NB4 (cell line): ENCODE data around the gene SENP7.

Experiments
- DNase-seq: peaks from one replicate; pipeline ENCODE4 v3.0.0; 2010; ENCODE audit warnings: low read depth
- H3K4me3 ChIP-seq: one replicate; pipeline ENCODE4 v1.5.1; 2011; ENCODE audit warnings: mild to moderate bottlenecking, low read depth, low read length, moderate library complexity
- MYC ChIP-seq: IDR thresholded peaks from 2 replicates; pipeline ENCODE4 v1.6.1; 2011; ENCODE audit warnings: low read depth, low read length
- POLR2A ChIP-seq: IDR thresholded peaks from 2 replicates; pipeline ENCODE4 v1.6.1; 2011; ENCODE audit warnings: mild to moderate bottlenecking; ENCODE audit not compliant: insufficient read length; ENCODE audit errors: extremely low read depth
- TF ChIP-seq, protein P1 (sequence below): IDR thresholded peaks from one replicate; pipeline ENCODE4 v1.5.1; 2012; ENCODE audit warnings: low read depth, low read length
- TF ChIP-seq, protein P2 (sequence below): IDR thresholded peaks from 2 replicates; pipeline ENCODE4 v1.6.1; 2011; ENCODE audit warnings: low read depth, low read length

Gene SENP7

DNA sequence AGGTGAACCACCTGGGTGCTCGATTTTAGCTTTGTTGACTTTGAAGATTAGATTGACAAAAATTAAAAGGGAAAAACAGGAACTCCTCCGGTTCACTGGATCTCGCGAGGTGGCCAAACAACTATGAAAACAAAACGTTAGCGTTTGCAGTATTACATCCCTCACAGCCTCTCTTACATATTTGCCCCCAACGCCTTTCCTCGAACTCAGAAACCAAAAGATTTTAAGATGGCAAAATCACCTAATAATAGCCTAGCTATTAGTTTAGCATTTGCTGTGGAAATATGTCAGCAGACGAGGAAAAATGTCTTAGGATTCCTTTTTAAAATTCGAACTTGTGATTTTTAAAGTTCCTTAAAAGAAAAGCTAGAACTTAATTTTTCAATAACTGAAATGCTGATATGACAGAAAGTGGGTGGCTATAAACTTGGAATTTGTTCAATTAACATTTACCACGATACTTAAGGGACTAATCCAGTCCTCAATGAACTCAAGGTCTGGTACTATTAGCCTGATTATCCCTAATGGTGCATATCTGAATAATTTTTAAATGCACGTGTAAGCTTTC, 491 bp upstream of the SENP7 start:
- peak; percentile 1 for DNase-seq
- peak overlapping the region; percentile 83 for H3K4me3 ChIP-seq
- TF ChIP-seq POLR2A, result no peak
- TF ChIP-seq, protein P1, sequence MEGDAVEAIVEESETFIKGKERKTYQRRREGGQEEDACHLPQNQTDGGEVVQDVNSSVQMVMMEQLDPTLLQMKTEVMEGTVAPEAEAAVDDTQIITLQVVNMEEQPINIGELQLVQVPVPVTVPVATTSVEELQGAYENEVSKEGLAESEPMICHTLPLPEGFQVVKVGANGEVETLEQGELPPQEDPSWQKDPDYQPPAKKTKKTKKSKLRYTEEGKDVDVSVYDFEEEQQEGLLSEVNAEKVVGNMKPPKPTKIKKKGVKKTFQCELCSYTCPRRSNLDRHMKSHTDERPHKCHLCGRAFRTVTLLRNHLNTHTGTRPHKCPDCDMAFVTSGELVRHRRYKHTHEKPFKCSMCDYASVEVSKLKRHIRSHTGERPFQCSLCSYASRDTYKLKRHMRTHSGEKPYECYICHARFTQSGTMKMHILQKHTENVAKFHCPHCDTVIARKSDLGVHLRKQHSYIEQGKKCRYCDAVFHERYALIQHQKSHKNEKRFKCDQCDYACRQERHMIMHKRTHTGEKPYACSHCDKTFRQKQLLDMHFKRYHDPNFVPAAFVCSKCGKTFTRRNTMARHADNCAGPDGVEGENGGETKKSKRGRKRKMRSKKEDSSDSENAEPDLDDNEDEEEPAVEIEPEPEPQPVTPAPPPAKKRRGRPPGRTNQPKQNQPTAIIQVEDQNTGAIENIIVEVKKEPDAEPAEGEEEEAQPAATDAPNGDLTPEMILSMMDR, result no peak
- TF ChIP-seq, protein P2, sequence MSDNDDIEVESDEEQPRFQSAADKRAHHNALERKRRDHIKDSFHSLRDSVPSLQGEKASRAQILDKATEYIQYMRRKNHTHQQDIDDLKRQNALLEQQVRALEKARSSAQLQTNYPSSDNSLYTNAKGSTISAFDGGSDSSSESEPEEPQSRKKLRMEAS, result no peak
- TF ChIP-seq MYC, result no peak

DNA sequence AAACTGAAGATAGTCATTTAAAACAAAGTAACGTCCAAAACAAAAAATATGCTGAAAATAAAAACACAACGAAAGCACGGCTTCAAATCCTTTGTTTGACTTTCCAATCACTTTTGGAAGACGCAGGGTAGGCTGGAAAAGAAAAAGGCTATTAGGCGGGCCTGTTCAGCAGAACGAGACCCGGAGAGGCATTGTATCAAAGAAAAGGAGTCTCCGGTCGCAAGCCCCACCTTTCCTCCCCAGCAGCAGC, 691 bp downstream of the SENP7 start:
- TF ChIP-seq MYC (no peak), POLR2A (no peak)
- TF ChIP-seq, protein P1, result no peak
- TF ChIP-seq, protein P2, result no peak
- no peak for DNase-seq
- peak overlapping the region; percentile 83 for H3K4me3 ChIP-seq

DNA sequence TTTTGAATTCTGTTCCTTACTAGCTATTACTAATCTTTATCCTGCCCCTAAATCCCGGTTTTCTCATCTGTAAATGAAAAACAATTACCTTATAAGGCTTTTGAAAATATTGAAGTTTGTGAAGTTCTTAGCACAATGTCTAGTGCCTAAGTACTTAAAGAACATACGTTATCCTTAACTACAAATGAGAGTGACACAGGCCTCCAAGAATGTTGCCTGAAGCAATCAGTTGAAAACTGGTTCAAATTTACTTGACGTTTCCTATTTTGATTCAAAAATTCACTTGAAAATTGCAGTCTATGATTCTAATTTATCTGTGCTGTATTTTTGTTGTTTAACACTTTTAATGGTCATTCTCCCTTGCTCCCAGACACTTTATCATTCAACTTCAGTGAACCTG, 3.2 kb downstream of the SENP7 start:
- no peak for DNase-seq
- no peak overlapping the region for H3K4me3 ChIP-seq
- TF ChIP-seq MYC (no peak), POLR2A (no peak)
- TF ChIP-seq, protein P2, result no peak
- TF ChIP-seq, protein P1, result no peak

DNA sequence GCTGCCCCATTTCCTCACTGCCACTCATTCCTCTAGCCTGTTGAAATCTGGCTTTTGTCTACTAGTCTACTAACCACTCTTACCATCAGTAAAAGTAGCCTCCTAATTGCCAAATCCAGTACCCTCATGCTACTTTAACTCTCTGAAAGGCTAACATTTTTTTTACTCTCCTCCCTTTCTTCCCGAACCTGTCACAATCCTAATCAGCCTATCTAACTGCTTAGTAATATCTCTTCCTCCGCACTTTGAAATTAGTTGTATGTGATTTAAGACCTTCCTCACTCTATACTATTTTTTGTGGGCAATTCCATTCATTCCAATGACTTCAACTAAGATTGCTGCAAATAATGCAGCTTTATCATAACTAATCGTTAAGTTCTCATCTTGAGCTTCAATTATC, 3.7 kb downstream of the SENP7 start:
- DNase-seq, result no peak

DNA sequence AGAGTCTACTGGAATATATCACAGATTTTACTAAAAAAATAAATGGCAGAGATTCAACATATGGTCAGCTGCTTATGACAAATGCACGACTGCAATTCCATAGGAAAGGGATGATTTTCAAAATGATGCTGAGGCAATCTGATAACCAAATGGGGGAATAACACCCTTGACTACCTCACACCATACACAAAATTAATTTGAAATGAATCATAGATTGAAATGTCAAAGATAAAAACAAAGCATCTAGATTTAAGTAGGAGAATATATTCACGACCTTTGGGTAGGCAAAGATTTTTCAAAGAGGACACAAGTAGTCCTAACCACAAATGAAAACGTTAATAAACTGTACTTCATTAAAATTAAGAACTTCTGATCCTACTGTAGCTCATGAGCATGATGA, 11.2 kb downstream of the SENP7 start:
- TF ChIP-seq MYC (no peak), POLR2A (no peak)
- TF ChIP-seq, protein P2, result no peak
- TF ChIP-seq, protein P1, result no peak
- no peak for DNase-seq
- no peak overlapping the region for H3K4me3 ChIP-seq

More for the DNA sequence above, 3.7 kb downstream of the SENP7 start:
- TF ChIP-seq POLR2A (no peak), MYC (no peak)
- TF ChIP-seq, protein P1, result no peak
- TF ChIP-seq, protein P2, result no peak
- H3K4me3 ChIP-seq, result no peak overlapping the region
